Fibroblast of gingiva (primary cell): ENCODE data around the gene ZCCHC10.
"Not testable (repeated sequence)": the region's sequence is repeated elsewhere in the genome, so short reads cannot be mapped to it uniquely, and the experiment has no call there.

Source experiments
- DNase-seq: peaks from one replicate; pipeline ENCODE4 v3.0.0-alpha.2; 2011; ENCODE audit warnings: low read depth

The ZCCHC10 gene

GRCh38 chr5:133025804-133026663 lies at the start of gene ZCCHC10:
TSS of gene ZCCHC10 (minus strand) at chr5:133026549. CDS start at chr5:133026537, 12 bp downstream.
- peak; percentile 89 for DNase-seq

GRCh38 chr5:133075572-133076536 lies 49.5 kb upstream of the ZCCHC10 start:
- DNase-seq, result no peak

DNA sequence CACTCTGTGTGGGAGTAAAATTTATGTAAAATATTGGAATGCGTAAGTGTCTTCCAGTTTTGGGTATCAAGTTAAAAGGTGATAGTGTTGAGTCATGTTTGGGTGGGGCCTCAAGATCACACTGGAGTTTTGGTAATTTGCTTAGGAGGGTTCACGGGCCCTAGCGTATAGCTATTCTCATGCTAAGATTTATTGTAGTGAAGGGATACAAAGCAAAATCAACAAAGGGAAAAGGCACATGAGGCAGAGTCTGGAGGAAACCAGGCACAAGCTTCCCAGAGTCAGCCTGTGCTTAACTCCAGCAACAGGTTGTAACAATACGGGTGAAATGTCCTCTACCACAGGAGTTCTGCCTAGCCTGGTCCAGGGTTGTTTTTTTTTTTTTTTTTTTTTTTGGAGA lies 45.7 kb upstream of the ZCCHC10 start:
- no peak for DNase-seq

DNA sequence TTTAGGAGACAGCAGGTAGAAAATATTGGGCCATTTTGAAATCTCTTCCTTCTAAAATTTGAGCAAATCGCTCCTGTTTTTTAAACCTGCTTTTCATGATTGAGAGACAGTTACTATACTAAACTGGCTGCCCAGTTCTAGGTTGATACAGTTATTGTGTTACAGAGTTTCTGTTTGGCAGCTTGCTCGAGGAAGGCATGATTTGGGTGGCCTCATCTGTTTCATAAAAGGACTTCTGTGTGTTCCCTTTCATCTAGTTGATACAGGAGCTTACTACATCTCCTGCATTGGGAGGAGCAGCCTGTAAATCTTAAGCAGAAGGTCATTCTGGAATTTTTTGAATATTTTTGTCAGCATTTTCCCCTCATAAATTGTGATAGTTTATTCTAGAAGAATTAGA lies 39.7 kb upstream of the ZCCHC10 start:
- DNase-seq, result no peak

GRCh38 chr5:133065471-133065870 lies 39.1 kb upstream of the ZCCHC10 start:
- DNase-seq, result no peak

DNA sequence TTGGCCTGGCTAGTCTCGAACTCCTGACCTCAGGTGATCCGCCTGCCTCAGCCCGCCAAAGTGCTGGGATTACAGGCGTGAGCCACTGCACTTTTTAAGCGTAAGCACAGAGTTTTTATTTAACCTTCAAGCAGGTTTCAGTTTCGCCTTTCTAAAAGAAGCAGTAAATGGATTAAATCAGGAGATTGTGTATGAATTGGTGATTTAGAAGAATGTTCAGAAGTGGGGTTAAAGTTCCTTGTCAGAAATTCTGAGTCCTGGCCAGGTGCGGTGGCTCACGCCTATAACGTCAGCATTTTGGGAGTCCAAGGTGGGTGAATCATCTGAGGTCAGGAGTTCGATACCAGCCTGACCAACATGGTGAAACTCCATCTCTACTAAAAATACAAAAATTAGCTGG lies 37.6 kb upstream of the ZCCHC10 start:
- DNase-seq, result no peak

- DNase-seq, result no peak
Measured at GRCh38 chr5:133062276-133062675, 35.9 kb upstream of the ZCCHC10 start.

DNA sequence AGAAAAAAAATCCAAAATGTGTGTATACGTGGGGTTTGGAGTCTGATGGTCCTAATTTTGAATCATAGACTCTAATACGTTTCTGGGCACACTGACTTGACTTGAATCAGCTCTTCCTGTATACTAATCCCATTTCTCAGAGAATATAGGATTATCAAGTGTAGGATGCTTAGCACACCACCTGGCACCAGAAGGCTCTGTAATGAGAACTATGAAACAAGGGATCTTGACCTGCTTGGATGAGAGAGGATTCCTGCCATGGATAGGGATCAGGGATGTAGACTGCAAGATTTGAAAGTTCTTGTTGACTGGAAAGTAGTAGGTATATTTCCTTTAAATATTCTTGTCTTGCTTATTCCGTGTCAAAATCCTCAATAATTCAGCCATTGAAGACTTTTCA lies 33.3 kb upstream of the ZCCHC10 start:
- DNase-seq, result no peak

DNA sequence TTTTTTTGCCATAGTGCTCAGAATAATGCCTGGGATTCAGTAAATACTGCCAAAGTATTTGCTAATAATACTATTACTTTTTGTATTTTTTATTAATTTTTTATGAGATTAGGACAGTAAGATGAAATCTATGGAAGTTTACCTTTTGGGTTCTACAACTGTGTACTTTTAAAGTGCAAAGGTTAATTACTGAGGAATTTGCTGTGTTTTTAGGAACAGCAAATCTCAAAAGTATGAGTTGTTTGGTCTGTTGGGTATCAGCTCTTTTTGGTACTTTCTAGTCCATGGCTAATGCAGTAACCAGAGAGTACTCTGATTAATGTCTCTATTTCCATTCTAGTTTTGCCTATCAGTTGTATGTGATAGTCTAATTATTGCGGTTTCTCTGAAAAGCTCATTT lies 30.5 kb upstream of the ZCCHC10 start:
- DNase-seq, result no peak

- DNase-seq, result no peak
Measured at GRCh38 chr5:133054697-133055471, 28.5 kb upstream of the ZCCHC10 start.

DNA sequence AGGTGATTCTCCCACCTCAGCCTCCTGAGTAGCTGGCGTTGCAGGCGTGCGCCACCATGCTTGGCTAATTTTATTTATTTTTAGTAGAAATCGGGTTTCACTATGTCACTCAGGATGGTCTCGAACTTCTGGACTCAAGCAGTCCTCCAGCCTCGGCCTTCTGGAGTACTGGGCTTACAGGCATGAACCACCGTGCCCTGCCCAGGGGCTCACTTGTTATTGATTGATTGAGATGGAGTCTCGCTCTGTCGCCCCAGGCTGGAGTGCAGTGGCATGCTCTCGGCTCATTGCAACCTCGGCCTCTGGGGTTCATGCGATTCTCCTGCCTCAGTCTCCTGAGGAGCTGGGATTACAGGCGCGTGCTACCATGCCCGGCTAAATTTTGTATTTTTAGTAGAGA lies 27.1 kb upstream of the ZCCHC10 start:
- DNase-seq, result no peak

DNA sequence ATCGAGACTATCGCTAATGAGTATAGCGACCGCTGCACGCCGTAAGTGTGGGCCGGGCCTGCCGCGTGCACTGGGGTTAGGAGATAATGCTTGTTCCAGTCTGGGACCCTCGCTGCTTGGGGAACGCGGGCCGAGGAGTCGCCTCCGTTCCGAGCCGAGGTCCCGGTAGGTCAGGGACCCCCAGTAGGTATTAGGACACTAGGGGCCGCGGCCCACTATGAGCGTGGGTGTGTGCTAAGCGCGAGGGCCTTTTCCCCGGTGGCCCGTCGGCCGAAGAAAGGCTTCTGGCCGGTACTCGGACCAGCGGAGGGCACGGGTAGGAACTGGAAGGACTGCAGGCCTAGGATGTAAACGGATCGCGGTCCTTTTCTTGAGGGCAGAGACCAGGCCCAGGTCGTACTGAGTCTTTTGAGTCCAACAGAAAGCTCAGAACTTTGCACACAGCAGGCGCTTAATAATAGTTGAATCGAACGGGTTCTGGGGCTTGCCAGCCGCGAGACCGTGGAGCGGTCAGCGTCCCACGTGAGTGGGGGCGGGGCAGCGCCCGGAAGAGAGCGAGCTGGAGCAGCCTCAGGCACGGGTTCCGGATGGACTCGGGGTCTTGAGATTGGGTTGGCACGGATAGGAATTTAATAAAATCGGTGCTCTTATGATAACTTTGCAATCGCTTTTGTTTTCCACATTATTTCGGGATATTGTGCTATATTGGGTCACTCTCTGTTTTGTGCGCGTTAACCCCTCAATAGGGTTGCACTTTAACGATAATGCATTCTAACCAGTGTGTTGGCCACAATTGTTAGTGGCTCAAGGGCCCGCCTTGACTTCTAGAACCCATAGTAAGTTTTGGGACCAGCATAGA lies 26.2 kb upstream of the ZCCHC10 start:
- DNase-seq, result peak; percentile 39

- peak; percentile 98 for DNase-seq
Measured at GRCh38 chr5:133051542-133052316, 25.4 kb upstream of the ZCCHC10 start, which contains the start of gene HSPA4. TSS of gene HSPA4 (plus strand) at chr5:133052013. CDS start at chr5:133052251, 238 bp downstream.

DNA sequence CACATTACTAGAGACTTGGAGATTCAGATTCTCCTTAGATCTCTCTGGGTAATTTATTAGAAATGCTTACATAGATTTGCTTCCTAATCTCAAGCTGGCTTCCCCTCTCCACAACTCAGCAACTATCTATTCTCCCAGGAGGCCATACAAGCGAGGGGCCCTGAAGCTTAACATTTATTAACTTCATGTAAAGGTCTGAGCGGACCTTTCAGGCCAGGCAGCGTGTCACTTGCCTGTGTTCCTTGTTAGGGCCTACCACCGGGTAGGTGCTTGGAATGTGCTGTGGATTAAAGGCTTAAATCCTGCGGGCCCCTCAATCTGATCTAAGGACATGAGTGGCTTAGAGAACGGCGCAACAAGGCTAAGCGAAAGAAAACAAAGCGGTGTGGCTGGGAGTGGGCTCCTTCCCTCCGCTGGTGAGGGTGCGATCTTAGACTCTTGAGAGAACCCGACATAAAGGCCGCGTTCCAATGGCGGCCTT lies 24.8 kb upstream of the ZCCHC10 start:
- DNase-seq, result no peak

- no peak for DNase-seq
Measured at GRCh38 chr5:133050521-133050920, 24.2 kb upstream of the ZCCHC10 start.

DNA sequence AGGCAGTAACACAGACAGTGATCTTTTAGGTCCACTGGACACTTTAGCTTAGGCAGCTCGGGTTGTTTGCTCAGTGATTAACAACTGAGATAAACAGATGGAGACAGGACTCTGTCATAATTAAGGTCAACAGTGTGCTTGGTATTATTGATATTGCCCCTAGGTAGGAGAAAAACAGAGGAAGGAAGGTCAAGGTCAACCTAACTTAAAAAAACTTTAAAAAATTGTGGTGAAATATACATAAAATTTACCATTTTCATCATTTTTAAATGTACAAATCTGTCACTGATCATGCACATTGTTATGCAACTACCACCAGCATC lies 23.3 kb upstream of the ZCCHC10 start:
- no peak for DNase-seq

DNA sequence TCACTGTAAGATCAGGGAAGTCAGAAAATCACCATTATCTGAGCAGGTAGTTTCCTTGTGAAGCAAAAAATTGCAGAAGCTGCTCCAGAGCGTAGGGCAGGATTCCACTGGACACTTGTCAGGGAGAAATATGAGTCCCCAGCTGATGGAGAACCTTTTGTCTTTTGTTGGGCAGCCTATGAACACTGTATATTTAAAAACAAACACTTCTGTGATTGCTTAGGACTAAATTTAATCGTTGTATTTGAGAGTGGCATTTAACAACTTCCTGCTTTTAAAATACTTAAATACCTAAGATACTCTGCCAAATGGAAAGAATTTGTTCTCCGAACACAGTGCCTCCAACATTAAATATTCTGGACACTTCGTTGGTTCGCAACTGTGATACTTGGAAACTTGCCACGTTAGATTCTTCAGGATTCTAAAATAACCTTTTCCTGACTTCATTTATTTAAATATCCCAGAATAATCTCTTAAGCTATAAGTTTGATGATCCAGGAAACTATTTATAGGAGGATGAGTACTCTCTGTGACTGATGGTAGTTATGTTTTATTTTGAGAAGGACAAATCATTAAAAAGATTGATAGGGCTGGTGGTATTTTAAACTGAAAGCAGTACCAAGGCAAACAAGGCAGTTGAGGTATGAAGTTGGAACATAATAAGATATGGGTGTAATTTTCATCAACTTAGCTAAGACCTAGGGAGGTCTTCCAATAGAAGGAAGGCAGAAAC lies 22.8 kb upstream of the ZCCHC10 start:
- DNase-seq, result peak; percentile 53

DNA sequence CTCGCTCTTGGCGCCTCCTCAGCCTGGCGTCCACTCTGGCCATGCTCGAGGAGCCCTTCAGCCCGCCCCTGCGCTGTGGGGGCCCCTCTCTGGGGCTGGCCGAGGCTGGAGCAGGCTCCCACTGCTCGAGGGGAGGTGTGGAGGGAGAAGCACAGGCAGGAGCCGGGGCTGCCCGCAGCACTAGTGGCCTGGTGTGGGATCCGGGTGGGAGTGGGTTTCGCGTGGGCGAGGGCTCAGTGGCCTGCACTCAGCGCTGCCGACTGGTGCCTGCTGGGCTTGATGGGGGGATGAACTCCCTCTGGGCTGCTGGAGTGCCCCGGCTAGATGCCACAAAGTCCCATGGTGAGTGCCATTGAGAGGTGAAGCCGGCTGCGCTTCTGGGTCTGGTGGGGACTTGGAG lies 21.1 kb upstream of the ZCCHC10 start:
- DNase-seq, result no peak

DNA sequence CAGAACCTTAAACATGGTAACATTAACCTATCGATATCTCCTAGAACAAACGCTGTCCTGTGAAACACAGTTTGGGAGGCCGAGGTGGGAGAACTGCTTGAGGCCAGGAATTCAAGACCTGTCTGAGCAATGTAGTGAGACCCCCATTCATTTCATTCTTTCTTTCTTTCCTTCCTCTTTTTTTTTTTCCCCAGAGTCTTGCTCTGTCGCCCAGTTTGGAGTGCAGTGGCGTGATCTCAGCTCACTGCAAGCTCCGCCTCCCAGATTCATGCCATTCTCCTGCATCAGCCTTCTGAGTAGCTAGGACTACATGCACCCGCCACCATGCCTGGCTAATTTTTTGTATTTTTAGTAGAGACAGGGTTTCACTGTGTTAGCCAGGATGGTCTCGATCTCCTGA lies 20.2 kb upstream of the ZCCHC10 start:
- not testable (repeated sequence) for DNase-seq

GRCh38 chr5:133041910-133042309 lies 15.6 kb upstream of the ZCCHC10 start:
- DNase-seq, result no peak
